Stimulated activated CD4-positive, alpha-beta T cell treated with anti-CD3 and anti-CD28 coated beads, Interleukin-12 subunit alpha, Interleukin-12 subunit beta, amount 100 ng/mL, for 4 hours (primary cell): ENCODE data around the gene ANO10.
"Not testable (repeated sequence)": the region's sequence is repeated elsewhere in the genome, so short reads cannot be mapped to it uniquely, and the experiment has no call there.

ENCODE experiments used
- DNase-seq: peaks from one replicate; pipeline ENCODE4 v3.0.0-alpha.2; 2020

ANO10 gene

DNA sequence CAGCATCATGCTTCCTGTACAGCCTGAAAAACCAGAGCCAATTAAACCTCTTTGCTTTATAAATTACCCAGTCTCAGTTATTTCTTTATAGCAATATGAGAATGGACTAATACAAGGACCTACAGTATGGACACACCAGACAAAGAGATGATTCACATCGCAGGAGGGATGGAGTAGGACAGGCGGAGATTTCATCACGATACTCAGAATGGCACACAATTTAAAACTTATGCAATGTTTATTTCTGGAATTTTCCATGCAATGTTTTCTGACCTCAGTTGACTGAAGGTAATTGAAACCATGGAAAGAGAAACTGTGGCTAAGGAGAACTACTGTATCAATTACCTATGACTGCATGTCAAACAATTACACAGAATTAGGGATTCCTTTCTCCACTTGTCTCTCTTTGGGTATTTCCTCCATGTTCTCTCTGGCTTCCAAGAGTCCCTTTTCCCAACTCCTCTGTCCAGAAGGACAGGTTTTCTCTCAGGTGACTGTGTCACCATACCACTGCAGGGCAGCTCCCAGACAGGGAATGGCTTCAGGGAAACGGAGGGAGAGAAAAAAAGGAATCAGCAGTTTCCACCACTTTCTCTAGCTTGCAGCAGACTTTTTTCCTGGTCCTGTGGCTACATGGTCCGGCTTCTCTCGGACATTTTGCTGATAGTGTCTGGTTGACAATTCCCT is 3.0 kb upstream of the ANO10 start:
- DNase-seq: no peak

DNA sequence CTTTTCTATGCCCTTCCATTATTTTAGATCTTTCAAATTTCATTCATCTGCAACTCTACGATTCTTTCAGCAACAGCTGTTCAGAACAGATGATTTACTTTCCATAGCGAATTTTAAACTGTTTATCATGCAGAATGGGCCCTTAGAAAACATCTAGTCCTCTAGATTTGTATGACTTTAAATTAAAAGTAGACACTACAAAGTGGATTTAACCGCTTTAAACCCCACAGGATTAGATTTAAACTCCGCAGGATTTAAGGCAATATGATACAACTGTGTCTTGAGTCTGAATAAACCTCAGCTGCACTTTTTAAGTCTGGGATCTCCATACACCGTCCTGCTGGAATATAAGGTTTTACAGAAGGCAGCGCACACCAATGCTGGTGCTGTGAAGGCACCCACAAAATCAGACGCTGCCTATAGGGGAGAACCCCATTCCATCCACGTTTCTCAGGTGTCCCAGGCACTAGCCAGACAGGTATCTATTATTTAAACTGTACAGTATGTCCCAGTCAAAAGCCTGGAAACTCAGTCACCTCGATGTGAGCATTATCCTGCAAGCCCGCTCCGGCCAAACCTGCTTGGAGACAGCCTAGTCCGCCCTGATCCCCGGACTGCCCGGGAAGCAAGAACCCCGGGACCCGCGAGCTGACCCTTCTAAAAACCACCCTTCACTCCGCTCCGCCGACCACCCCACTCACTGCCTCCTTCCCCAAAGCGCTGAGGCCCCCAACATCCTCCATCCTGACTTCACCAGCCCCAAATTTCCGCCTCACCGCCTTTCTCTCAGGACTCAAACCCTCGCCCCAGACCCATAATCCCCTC is 768 bp downstream of the ANO10 start:
- DNase-seq: no peak

DNA sequence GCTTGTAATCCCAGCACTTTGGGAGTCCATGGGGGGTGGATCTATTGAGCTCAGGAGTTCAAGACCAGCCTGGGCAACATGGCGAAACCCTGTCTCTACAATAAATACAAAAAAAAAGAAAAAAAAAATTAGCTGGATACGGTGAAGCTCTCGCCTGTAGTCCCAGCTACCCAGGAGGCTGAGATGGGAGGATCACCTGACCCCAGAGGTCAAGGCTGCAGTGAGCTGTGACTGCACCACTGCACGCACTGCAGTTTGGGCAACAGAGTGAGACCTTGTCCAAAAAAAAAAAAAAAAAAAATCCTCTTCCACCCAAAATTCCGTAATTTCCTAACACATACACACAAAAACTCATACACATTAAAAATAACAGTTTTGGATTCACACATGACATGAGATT is 2.2 kb downstream of the ANO10 start:
- DNase-seq: no peak

DNA sequence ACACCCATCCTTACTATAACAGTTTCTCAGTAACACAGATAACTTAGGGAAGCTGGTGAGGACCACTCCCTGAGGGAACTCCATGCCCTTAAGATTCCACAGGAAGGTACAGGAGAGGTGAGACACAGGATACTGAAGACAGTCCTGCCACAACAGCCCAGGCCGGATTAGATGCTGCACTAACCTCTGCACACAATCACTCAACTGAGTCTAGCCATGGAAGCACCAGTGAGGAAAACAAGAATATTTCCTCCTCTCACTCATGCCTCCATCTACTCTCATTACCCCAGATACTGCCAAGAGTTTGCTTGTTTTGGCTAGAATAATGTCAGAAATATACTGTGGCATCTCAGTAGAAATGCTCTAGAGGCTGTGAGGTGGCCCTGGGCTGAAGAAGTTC is 3.7 kb downstream of the ANO10 start:
- no peak for DNase-seq

DNA sequence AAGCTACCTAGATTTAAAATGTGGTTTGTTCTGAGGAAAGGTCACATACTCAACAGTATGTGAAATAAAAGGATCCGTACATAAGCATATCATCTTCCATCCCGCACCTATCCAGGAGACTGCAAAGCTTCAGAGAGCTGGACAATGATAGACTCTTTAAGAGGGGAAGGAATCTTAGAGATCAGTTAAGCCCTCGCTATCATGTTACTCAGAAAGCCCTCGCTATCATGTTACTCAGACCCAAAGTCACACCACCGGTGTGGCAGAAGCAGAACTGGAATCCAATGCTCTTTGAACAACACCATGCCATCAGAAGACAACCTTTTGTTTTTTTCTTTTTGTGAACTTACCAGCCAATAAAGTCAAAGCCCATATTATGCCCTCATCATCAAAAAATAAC is 5.8 kb downstream of the ANO10 start:
- DNase-seq: no peak

DNA sequence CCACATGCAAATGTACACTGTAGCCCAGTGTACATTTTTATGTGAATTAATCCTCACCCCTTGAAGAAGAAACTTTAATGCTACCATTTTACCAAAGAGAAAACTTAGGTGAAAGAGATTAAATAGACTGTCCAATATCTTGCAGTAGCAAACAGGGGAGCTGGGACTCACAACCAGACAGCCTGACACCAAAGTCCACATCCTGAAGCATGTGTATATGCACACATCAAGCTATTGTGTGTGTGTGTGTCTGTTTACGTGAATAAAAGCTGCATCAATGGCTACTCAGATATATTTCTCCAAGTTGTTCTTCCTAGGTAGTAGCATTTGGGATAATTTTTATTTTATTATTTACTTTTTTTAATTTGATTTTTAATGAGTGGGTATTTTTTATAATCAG is 6.7 kb downstream of the ANO10 start:
- DNase-seq: no peak

DNA sequence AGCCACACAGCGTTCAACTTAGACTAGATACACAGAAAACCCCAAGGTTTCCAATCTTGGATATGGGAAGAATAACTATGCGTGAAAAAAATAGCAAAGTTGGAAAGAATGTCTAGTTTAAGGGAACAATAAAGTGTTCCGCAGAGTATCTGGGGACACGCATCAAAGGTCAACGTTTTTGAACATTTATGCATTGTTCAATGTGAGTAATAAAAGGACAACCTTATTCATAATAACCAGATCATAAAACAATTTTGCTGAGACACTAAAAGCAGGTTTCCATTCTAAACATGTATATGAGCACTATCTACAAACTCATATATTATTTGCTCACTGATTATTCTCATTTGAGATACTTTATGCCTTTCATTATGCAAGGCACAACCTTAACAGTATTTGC is 7.8 kb downstream of the ANO10 start:
- no peak for DNase-seq

DNA sequence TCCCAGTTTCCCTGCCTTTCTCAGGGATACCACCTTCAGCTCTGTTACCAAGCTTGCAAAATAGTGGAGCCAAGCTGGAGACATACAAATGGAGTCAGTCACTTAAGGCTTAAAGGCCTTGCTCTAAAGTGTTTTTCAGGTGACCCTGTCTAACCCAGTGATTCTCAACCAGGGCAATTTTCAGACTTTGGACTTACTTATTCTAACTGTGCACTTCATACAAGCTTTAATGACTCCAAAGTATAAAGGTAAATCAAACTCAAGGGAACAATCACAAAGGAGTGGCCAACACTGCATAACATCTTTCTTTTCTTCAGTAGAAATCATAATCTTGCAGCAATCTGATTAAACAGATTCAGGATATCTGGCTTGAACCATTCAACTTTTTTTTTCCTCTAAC is 9.4 kb downstream of the ANO10 start:
- no peak for DNase-seq

DNA sequence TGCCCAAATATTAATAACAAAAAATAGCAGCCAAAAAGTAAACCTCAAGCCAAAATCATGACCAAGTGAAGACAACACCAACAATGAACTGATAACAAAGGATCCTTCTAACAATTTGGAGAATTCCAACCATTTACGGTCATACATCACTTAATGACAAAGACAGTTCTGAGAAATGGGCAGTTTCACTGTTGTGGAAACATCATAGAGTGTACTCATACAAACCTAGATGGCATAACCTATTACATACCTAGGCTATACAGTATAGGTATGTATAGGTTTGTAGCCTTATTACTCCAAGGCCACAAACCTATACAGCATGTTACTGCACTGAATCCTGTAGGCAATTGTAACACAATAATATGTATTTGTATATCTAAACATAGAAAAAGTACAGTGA is 12.4 kb downstream of the ANO10 start:
- DNase-seq: no peak

DNA sequence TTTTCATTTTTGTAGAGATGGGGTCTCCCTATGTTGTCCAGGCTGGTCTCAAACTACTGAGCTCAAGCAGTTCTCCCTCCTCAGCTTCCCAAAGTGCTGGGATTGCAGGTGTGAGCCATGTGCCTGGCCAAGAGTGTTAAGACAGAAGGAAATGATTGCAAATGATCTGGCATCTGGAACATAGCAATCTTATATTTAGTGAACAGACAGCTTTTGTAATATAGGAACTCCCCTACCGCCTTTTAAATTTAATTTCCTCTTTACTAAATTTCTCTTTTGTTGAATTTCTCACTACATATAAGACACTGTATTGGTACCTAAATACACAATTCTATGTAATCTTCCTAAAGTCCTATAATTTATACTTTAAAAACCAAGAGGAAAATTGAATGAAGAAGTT is 13.1 kb downstream of the ANO10 start:
- no peak for DNase-seq

DNA sequence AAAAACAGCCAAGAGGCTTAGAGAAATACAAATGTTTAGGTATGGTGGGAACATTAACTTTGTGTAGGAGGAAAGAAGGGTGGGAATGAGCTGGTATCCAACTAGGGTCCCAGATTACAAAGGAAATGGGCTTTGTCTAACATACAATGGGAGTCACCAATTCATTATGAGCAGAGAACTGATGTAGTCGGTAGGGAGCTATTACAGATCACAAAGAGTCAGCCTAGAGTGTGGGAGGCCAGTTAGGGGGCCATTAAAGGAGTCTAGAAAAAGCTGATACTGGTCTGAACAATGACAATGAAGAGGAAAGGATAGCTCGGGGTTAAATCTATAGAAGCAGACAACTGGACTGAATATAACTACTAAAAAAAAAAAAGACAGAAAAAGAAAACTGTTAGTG is 15.5 kb downstream of the ANO10 start:
- DNase-seq: no peak

DNA sequence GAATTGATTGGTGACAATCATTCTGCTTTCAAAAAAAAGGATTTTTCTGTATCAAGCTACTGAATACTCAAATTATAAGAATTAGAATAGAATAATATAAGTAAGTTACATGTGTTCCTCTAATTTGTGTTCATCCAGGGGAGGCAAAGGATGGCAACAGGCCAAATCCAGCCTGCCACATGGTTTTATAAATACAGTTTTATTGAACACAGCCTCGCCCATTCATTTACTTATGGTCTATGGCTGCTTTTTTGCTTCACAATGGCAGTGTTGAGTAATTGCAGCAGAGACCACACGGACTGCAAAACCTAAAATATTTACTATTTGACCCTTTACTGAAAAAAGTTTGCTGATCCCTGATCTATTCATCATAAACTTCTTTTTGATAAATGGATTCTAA is 21.9 kb downstream of the ANO10 start:
- DNase-seq: not testable (repeated sequence)

DNA sequence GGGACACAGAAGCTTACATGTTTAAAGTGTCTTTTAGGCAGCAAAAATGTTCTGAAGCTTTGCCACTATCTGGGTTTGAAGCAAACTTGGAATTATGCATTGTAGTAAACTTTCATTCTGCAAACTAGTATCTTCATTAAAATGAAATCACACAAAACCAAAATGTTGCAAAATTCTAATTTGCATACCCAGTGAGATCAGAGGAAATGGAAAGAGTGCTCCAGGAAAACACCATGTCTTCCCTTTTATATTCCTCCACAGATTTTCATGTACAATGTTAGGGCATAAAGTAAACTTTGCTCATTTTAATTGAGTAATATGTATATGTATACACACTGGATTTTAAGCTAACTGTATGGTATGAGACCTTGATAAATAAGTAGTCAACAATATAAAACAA is 23.9 kb downstream of the ANO10 start:
- no peak for DNase-seq

DNA sequence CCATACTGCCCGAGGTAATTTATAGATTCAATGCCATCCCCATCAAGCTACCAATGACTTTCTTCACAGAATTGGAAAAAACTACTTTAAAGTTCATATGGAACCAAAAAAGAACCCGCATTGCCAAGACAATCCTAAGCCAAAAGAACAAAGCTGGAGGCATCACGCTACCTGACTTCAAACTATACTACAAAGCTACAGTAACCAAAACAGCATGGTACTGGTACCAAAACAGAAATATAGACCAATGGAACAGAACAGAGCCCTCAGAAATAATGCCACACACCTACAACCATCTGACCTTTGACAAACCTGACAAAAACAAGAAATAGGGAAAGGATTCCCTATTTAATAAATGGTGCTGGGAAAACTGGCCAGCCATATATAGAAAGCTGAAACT is 25.6 kb downstream of the ANO10 start:
- DNase-seq: not testable (repeated sequence)

DNA sequence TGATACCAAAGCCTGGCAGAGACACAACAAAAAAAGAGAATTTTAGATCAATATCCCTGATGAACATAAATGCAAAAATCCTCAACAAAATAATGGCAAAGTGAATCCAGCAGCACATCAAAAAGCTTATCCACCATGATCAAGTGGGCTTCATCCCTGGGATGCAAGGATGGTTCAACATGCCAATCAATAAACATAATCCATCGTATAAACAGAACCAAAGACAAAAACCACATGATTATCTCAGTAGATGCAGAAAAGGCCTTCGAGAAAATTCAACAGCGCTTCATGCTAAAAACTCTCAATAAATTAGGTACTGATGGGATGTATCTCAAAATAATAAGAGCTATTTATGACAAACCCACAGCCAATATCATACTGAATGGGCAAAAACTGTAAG is 26.5 kb downstream of the ANO10 start:
- DNase-seq: not testable (repeated sequence)

DNA sequence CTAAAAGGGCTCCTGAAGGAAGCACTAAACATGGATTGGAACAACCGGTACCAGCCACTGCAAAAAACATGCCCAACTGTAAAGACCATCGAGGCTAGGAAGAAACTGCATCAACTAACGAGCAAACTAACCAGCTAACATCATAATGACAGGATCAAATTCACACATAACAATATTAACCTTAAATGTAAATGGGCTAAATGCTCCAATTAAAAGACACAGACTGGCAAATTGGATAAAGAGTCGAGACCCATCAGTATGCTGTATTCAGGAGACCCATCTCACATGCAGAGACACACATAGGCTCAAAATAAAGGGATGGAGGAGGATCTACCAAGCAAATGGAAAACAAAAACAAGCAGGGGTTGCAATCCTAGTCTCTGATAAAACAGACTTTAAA is 28.2 kb downstream of the ANO10 start:
- not testable (repeated sequence) for DNase-seq

DNA sequence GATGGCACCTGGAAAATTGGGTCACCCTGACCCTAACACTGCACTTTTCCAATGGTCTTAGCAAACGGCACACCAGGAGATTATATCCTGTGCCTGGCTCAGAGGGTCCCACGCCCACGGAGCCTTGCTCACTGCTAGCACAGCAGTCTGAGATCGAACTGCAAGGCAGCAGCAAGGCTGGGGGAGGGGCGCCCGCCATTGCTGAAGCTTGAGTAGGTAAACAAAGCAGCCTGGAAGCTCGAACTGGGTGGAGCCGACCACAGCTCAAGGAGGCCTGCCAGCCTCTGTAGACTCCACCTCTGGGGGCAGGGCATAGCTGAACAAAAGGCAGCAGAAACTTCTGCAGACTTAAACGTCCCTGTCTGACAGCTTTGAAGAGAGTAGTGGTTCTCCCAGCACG is 29.9 kb downstream of the ANO10 start:
- DNase-seq: not testable (repeated sequence)

DNA sequence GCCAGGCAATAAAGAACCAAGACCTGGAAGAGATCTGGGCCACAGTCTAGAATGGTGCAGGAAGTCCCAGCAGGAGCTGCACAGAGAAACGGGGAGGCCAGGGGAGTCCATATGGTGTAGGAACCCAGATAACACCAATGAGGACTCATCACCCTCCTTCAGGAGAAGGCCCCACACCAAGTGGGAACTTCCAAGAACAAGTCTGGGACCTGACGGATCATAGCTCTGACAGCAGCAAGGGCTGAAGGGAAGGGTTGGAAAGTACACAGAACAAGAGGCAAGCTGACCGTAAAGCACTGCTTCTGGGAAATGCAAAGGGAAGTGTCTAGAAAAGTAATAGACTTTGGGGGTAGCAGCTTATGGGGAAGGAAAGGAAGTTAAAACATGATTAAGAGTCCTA is 34.5 kb downstream of the ANO10 start:
- DNase-seq: no peak

DNA sequence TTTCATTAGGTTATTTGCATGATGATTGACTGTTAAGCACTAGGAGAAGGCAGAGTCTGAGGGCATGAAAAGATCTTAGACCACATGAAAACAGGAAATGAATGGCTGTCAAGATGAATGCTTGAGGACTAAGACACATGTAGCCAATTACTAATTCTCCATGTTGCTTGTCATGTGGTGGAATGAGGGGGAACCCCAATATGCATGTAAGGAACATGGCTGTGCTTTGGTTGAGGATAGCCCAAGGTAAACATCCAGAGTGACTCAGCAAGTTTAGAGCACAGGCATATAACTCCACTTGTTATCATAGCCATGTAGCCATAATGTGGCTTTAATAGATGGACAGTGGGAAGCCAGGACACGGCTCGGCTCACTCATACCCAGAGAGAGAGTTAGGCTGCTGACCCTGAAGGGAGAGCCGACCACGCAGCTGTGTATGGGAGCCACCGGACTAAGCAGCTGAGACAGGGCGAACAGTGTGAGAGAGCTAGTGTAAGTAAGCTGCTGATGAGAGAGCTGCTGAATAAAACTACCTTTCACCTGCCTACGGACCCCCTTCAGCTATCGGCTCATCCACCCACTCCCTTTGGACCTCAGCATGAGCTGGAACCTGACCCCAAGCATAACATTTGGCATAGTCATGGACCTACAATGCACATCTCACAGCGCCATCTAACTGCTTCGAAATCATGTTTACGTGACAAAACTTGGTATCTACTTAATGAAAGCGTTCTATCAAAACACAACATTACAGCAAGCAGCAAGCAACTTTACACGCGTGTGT is 37.6 kb downstream of the ANO10 start:
- no peak for DNase-seq

DNA sequence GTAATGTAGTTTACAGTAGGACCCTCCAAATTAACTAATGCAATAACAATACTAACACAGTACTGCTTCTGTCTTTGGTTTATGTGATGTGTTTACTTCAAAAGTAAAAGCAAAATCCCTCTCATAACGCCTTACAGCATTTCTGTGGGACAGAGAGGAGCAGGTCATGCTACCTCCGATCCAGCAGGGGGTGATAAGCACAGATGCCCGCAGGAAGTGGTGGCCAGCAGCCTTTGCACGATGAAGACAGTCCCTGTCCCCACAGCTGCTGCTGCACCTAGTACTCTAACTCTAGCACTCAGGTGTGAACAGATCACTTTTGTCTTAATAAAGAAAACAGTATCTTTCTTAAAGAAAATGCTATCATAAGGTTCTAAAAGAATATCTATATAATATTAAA is 38.3 kb downstream of the ANO10 start:
- no peak for DNase-seq

DNA sequence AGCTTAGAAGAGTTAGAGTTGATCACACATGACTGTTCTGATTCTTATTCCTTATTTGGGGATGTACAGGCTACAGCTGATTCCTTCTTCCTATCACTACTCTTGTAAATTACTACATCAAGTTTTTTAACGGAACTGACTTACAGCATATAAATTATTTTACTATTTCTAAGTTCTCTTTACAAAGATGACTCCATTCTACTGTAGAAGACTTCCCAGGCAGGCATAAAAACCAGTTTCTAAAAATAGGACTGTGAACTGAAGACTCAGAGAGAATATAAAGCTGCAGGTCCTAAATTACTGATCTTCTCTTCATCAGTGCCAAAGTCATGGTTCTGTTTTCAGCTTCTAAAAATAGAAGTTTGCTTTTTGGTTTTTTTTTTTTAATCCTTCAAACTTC is 38.9 kb downstream of the ANO10 start:
- no peak for DNase-seq

DNA sequence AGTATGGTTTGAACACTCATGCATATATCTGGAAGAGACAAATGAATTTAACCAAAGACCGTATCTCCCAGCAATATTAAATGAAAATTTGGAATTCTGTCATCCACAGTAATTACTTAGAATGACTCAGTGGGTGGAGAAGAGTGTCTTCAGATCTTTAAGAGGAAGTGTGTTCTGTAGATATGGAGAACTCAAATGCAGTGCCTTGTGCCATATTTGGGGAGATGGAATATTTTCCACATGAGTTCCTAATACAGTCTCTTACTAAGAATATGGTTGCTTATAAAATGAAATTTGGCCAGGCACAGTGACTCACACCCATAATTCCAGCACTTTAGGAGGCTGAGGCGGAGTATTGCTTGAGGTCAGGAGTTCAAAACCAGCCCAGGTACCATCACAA is 40.5 kb downstream of the ANO10 start:
- no peak for DNase-seq

DNA sequence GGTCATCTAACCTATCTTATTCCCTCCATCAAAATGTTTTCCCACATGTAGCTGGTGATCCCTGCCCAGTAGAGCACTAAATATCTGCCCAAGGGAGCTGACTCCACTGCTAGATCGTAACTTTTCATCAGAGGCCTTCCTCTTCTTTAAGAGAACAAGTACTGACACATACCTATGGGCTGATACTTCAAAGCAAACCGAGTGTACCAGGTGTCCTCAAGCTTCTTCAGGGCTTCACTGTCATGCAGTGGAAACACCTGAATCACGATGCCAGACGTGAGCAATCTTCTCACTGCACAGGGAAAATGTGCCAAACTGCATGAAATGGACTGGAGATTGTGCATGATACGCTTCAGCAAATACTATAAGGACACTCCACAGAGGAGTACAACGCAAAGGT is 41.6 kb downstream of the ANO10 start:
- no peak for DNase-seq

DNA sequence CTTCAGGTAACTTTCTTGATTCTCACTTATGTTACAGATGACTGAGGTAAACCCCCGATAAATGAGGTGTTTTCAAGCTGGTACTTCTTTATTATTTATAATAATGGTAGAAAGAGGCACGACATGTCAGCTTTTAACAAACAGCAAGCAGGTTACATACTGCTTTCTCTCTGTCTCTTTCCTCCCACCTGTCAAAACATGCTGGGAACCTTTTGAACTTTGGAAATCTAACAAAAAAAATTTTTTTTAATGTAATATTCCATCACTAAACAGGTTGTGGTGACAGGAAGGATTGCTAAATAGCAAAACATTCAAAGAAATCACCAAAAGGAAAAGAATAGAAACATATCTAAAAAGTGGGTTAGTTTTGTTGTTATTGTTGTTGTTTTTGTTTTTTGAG is 48.2 kb downstream of the ANO10 start:
- no peak for DNase-seq
